Measurements from ENCODE around the gene BICD2. TPM values are rescaled to one million over a fixed set of nuclear protein-coding genes. Genes with fewer than 3 reads are reported as not detected.

BICD2 gene
- total and polyA plus RNA-seq, 2 of the 13 experiments (the other 11 are each of a cell fraction or from before 2014, with no cell fraction given), result 5.1 to 17.4 TPM

GRCh38 chr9:92722386-92723298, 42.0 kb downstream of the BICD2 start:
- Histone ChIP-seq H3K9me3 (ENCODE audit: low read length) (no peaks in the 10 kb centered on the region), H3K9ac (ENCODE audit: insufficient read depth, low read depth, low read length) (no peak overlapping the region), H3K79me2 (ENCODE audit: insufficient read depth, low read length) (no peaks in the 10 kb centered on the region), H3K36me3 (replicated peaks in 1 of 2; ENCODE audit: control insufficient read depth in 1 of 2, insufficient read depth in 2 of 2, low read length in 2 of 2) (peaks cover 26 to 62% of the 10 kb centered on the region in 2 experiments), H3K27me3 (ENCODE audit: control insufficient read depth in 1 of 2, insufficient read depth in 2 of 2, low read length in 2 of 2) (no peaks in the 10 kb centered on the region), H3K4me2 (ENCODE audit: low read depth, low read length) (no peak overlapping the region), H3K4me3 (replicated peaks in 1 of 3; ENCODE audit: insufficient read depth in 1 of 3, low read depth in 2 of 3, low read length in 3 of 3) (no peak overlapping the region), H3K4me1 (ENCODE audit: insufficient read depth, low read length) (peaks cover 9% of the 10 kb centered on the region; the same call in 1 of the 2 replicates), H4K20me1 (ENCODE audit: insufficient read depth, low read length) (no peaks in the 10 kb centered on the region), H2AFZ (ENCODE audit: low read length) (no peak overlapping the region), H3K27ac (ENCODE audit: extremely low read length, insufficient read depth, low read length) (no peak overlapping the region)
- no peak for DNase-seq (ENCODE audit: low spot score)
- BruUV-seq (replicated peaks), result no TSS peak
- ChIA-PET CTCF (ENCODE audit: low intra/inter-chr PET ratio, low total read pairs) (no interaction called here), POLR2A (no interaction called here)
- WGBS (ENCODE audit: low lambda C conversion rate), result 97% methylated on average over 9 of the region's 16 CpGs
- ATAC-seq, result no peak
- in situ Hi-C loops (cut with HindIII; ENCODE audit: extremely low pct_ligation_motif_present, low pct_unique_long_range_greater_than_20kb), result no loop called here
- no peak for FAIRE-seq
- TF ChIP-seq ZFP1 (CRISPR knock-in tag; IDR thresholded peaks at IDR 0.05) (no peak), GTF2F1 (IDR thresholded peaks at IDR 0.05; ENCODE audit: low read length) (no peak), ZBTB40 (IDR thresholded peaks at IDR 0.05) (no peak), ZBTB40 (CRISPR knock-in tag; IDR thresholded peaks at IDR 0.05) (no peak), SIN3B (IDR thresholded peaks at IDR 0.05; ENCODE audit: low read length) (no peak), GABPA (IDR thresholded peaks at IDR 0.05; ENCODE audit: low read depth, low read length) (no peak), GABPA (CRISPR knock-in tag; IDR thresholded peaks at IDR 0.05; ENCODE audit: low read depth) (no peak), ZBTB38 (CRISPR knock-in tag; IDR thresholded peaks at IDR 0.05) (no peak), GATA4 (IDR thresholded peaks at IDR 0.05; ENCODE audit: borderline replicate concordance, low read depth) (no peak)
- intact Hi-C loops (cut with micrococcal nuclease; ENCODE audit: unreplicated experiment), result loop anchor here (1.0 kb wide), 1 partner anchor 21 kb away; no protein-coding TSS in a partner anchor

Measured in HepG2 (cell line).